Mesothelial cell of epicardium (in vitro differentiated cells): ENCODE measurements around the gene PRKACB. TPM values are rescaled to one million over a fixed set of nuclear protein-coding genes. Genes with fewer than 3 reads are reported as not detected.

ENCODE experiments used
- DNase-seq, 2 experiments: peaks; one replicate each; pipeline ENCODE4 v3.0.0; 2021; ENCODE audit warnings: low spot score in 2 of 2; ENCODE audit not compliant: unreplicated experiment in 2 of 2
- H3K27ac Mint-ChIP-seq: 2 replicates; pipeline ENCODE4 v1.8.0; 2021; ENCODE audit warnings: mixed read lengths
- H3K27me3 Mint-ChIP-seq: 2 replicates; pipeline ENCODE4 v1.8.0; 2021; ENCODE audit warnings: low read depth, mixed read lengths
- H3K36me3 Mint-ChIP-seq: 2 replicates; pipeline ENCODE4 v1.8.0; 2021; ENCODE audit warnings: mixed read lengths
- H3K4me1 Mint-ChIP-seq: 2 replicates; pipeline ENCODE4 v1.8.0; 2021; ENCODE audit warnings: mixed read lengths
- H3K4me3 Mint-ChIP-seq: 2 replicates; pipeline ENCODE4 v1.8.0; 2021; ENCODE audit warnings: mild to moderate bottlenecking, moderate library complexity, mixed read lengths
- H3K9me3 Mint-ChIP-seq: 2 replicates; pipeline ENCODE4 v1.8.0; 2021; ENCODE audit warnings: mixed read lengths
- CTCF ChIP-seq: fragments of 200-600 bp; sonication (generic); IDR thresholded peaks from one replicate; pipeline ENCODE4 v1.5.0; 2021; ENCODE audit warnings: antibody characterized with exemption; ENCODE audit not compliant: unreplicated experiment
- total RNA-seq: library from RNA; stranded (reverse); gene quantifications from 3 replicates; pipeline ENCODE4 v1.2.1, GENCODE V29; 2021

The PRKACB gene
- total RNA-seq, 1 donor from 2014 or later = 38.5 TPM

- Mint-ChIP-seq H3K27me3 (no peaks in the 10 kb centered on the region), H3K9me3 (peaks cover 27% of the 10 kb centered on the region), H3K4me3 (no peak overlapping the region), H3K4me1 (no peaks in the 10 kb centered on the region), H3K27ac (no peak overlapping the region), H3K36me3 (peaks cover 11% of the 10 kb centered on the region)
- no peak for DNase-seq
- TF ChIP-seq CTCF = no peak
Measured at GRCh38 chr1:84253891-84254290, 109.8 kb downstream of the PRKACB start.

GRCh38 chr1:84254703-84255238 is 110.7 kb downstream of the PRKACB start:
- no peak overlapping the region for H3K4me3 Mint-ChIP-seq
- H3K4me1 Mint-ChIP-seq = no peaks in the 10 kb centered on the region
- H3K27ac Mint-ChIP-seq = no peak overlapping the region
- DNase-seq = no peak
- H3K27me3 Mint-ChIP-seq = no peaks in the 10 kb centered on the region
- TF ChIP-seq CTCF = no peak
- peaks cover 11% of the 10 kb centered on the region for H3K36me3 Mint-ChIP-seq
- peaks cover 23% of the 10 kb centered on the region for H3K9me3 Mint-ChIP-seq

- H3K4me3 Mint-ChIP-seq = no peak overlapping the region
- no peak overlapping the region for H3K27ac Mint-ChIP-seq
- H3K36me3 Mint-ChIP-seq = peaks cover 7% of the 10 kb centered on the region
- TF ChIP-seq CTCF = no peak
- H3K9me3 Mint-ChIP-seq = peaks cover 15% of the 10 kb centered on the region
- no peaks in the 10 kb centered on the region for H3K4me1 Mint-ChIP-seq
- no peaks in the 10 kb centered on the region for H3K27me3 Mint-ChIP-seq
- DNase-seq = no peak
Measured at GRCh38 chr1:84255582-84255981, 111.5 kb downstream of the PRKACB start.

- no peak for TF ChIP-seq CTCF
- H3K36me3 Mint-ChIP-seq = no peaks in the 10 kb centered on the region
- no peak for DNase-seq
- no peaks in the 10 kb centered on the region for H3K9me3 Mint-ChIP-seq
- no peak overlapping the region for H3K4me3 Mint-ChIP-seq
- no peaks in the 10 kb centered on the region for H3K27me3 Mint-ChIP-seq
- no peak overlapping the region for H3K27ac Mint-ChIP-seq
- H3K4me1 Mint-ChIP-seq = no peaks in the 10 kb centered on the region
Measured at GRCh38 chr1:84257617-84258016, 113.5 kb downstream of the PRKACB start.

GRCh38 chr1:84259376-84259775 is 115.3 kb downstream of the PRKACB start:
- Mint-ChIP-seq H3K36me3 (no peaks in the 10 kb centered on the region), H3K27me3 (no peaks in the 10 kb centered on the region), H3K9me3 (no peaks in the 10 kb centered on the region), H3K27ac (no peak overlapping the region), H3K4me3 (no peak overlapping the region), H3K4me1 (no peaks in the 10 kb centered on the region)
- no peak for TF ChIP-seq CTCF
- no peak for DNase-seq

GRCh38 chr1:84259989-84260388 is 115.9 kb downstream of the PRKACB start:
- DNase-seq = no peak
- no peaks in the 10 kb centered on the region for H3K9me3 Mint-ChIP-seq
- no peak for TF ChIP-seq CTCF
- no peaks in the 10 kb centered on the region for H3K27me3 Mint-ChIP-seq
- no peak overlapping the region for H3K4me3 Mint-ChIP-seq
- H3K36me3 Mint-ChIP-seq = no peaks in the 10 kb centered on the region
- H3K4me1 Mint-ChIP-seq = peaks cover 2% of the 10 kb centered on the region
- H3K27ac Mint-ChIP-seq = no peak overlapping the region
